ENCODE results near the gene ADIPOQ. TPM values are rescaled to one million over a fixed set of nuclear protein-coding genes. Genes with fewer than 3 reads are reported as not detected.

Gene ADIPOQ
- total RNA-seq (2022; extraction: Qiagen RNA extraction; ENCODE audit: low read depth) = not detected in 5 replicates

GRCh38 chr3:186842426-186843038, at the start of gene ADIPOQ:
ADIPOQ (plus strand) TSS chr3:186842710; CDS start chr3:186853059, 10,349 bp downstream.

GRCh38 chr3:186806089-186807055, 36.1 kb upstream of the ADIPOQ start, which contains the start of gene RFC4:
RFC4 (minus strand) TSS chr3:186806482; CDS start chr3:186804713, 1,769 bp downstream.

Other genes with a start within 250 kb of the ADIPOQ start
- 0.08 TPM in 1 of 5 replicates, not detected in the others for gene AHSG, start 229.7 kb upstream of the ADIPOQ start, total RNA-seq (2022; extraction: Qiagen RNA extraction; ENCODE audit: low read depth)
- gene FETUB, start 202.3 kb upstream of the ADIPOQ start, total RNA-seq (2022; extraction: Qiagen RNA extraction; ENCODE audit: low read depth) = 0.08 to 0.12 TPM (median 0.10 TPM) in 4 of 5 replicates, not detected in the other
- not detected in 5 replicates for gene HRG, start 176.7 kb upstream of the ADIPOQ start, total RNA-seq (2022; extraction: Qiagen RNA extraction; ENCODE audit: low read depth)
- 0.17 TPM in 1 of 5 replicates, not detected in the others for gene KNG1, start 125.4 kb upstream of the ADIPOQ start, total RNA-seq (2022; extraction: Qiagen RNA extraction; ENCODE audit: low read depth)
- gene EIF4A2, start 59.1 kb upstream of the ADIPOQ start, total RNA-seq (2022; extraction: Qiagen RNA extraction; ENCODE audit: low read depth) = 123 to 150 TPM (median 137 TPM) in 5 replicates
- gene RFC4, start 36.2 kb upstream of the ADIPOQ start, total RNA-seq (2022; extraction: Qiagen RNA extraction; ENCODE audit: low read depth) = 44.5 to 64.4 TPM (median 48.4 TPM) in 5 replicates
- gene ST6GAL1, start 87.8 kb downstream of the ADIPOQ start, total RNA-seq (2022; extraction: Qiagen RNA extraction; ENCODE audit: low read depth) = 2.4 to 4.3 TPM (median 3.0 TPM) in 5 replicates

Data from A549 treated with DMSO at 1 μM for 4 hours (cell line).